Measurements from ENCODE around the gene C2CD4C. TPM values are rescaled to one million over a fixed set of nuclear protein-coding genes. Genes with fewer than 3 reads are reported as not detected.

The C2CD4C gene
- total and polyA plus RNA-seq, 2 experiments from 2014 or later = 2.1 to 12.5 TPM

DNA sequence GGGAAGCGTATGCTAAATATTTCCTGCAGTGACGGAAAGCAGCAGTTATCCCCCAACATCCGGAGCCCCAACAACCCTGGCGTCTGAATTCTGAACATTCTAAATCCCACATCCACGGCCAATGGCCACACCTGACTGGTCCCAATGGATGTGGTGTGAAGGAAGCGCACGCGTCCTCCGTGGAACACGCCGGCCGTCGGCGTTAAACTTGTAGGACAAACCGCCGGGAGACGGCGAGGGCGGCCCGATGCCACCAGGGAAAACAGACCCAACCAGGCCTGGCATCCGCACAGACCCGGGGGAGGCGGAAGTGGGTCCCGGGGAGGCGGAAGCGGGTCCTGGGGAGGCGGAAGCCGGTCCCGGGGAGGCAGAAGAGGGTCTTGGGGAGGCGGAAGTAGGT, 48.7 kb upstream of the C2CD4C start:
- Histone ChIP-seq H3F3A (replicated peaks; ENCODE audit: low read depth) (0 out of 2 replicates have a peak, but pooled peaks cover 4% of the 10 kb centered on the region), H3K27ac (ENCODE audit: low read depth) (no peak overlapping the region), H3K9me2 (ENCODE audit: insufficient read depth) (no peaks in the 10 kb centered on the region), H3K36me3 (ENCODE audit: insufficient read depth) (no peaks in the 10 kb centered on the region), H3K79me2 (replicated peaks; ENCODE audit: insufficient read depth) (no peaks in the 10 kb centered on the region), H2AFZ (no peak overlapping the region), H3K4me1 (ENCODE audit: insufficient read depth) (no peaks in the 10 kb centered on the region; the same call in 1 of the 2 replicates), H3K4me2 (no peak overlapping the region), H3K27me3 (ENCODE audit: insufficient read depth) (peaks cover 32% of the 10 kb centered on the region), H4K20me1 (replicated peaks; ENCODE audit: insufficient read depth) (no peaks in the 10 kb centered on the region), H3K4me3 (no peak overlapping the region)
- ATAC-seq = no peak
- peaks cover 7% of the 10 kb centered on the region for H3K4me1 Mint-ChIP-seq
- no peak overlapping the region for H3K27ac Mint-ChIP-seq
- H3K36me3 Mint-ChIP-seq (ENCODE audit: low read depth) = peaks cover 2% of the 10 kb centered on the region; the same call in 1 of the 3 replicates
- H3K9me3 Mint-ChIP-seq = peaks cover 12% of the 10 kb centered on the region
- peak overlapping the region; percentile 23; the same call in 1 of the 3 replicates for H3K4me3 Mint-ChIP-seq
- DNase-seq (ENCODE audit: low spot score) = no peak
- peaks cover 24% of the 10 kb centered on the region for H3K27me3 Mint-ChIP-seq (ENCODE audit: insufficient read depth, low read depth, poor library complexity)
- TF ChIP-seq STAT1 (IDR thresholded peaks at IDR 0.05; ENCODE audit: unreplicated experiment) = no peak
- no peak for TF ChIP-seq ZNF331 (CRISPR knock-in tag; IDR thresholded peaks at IDR 0.05; ENCODE audit: low read depth)
- TF ChIP-seq, protein P1, sequence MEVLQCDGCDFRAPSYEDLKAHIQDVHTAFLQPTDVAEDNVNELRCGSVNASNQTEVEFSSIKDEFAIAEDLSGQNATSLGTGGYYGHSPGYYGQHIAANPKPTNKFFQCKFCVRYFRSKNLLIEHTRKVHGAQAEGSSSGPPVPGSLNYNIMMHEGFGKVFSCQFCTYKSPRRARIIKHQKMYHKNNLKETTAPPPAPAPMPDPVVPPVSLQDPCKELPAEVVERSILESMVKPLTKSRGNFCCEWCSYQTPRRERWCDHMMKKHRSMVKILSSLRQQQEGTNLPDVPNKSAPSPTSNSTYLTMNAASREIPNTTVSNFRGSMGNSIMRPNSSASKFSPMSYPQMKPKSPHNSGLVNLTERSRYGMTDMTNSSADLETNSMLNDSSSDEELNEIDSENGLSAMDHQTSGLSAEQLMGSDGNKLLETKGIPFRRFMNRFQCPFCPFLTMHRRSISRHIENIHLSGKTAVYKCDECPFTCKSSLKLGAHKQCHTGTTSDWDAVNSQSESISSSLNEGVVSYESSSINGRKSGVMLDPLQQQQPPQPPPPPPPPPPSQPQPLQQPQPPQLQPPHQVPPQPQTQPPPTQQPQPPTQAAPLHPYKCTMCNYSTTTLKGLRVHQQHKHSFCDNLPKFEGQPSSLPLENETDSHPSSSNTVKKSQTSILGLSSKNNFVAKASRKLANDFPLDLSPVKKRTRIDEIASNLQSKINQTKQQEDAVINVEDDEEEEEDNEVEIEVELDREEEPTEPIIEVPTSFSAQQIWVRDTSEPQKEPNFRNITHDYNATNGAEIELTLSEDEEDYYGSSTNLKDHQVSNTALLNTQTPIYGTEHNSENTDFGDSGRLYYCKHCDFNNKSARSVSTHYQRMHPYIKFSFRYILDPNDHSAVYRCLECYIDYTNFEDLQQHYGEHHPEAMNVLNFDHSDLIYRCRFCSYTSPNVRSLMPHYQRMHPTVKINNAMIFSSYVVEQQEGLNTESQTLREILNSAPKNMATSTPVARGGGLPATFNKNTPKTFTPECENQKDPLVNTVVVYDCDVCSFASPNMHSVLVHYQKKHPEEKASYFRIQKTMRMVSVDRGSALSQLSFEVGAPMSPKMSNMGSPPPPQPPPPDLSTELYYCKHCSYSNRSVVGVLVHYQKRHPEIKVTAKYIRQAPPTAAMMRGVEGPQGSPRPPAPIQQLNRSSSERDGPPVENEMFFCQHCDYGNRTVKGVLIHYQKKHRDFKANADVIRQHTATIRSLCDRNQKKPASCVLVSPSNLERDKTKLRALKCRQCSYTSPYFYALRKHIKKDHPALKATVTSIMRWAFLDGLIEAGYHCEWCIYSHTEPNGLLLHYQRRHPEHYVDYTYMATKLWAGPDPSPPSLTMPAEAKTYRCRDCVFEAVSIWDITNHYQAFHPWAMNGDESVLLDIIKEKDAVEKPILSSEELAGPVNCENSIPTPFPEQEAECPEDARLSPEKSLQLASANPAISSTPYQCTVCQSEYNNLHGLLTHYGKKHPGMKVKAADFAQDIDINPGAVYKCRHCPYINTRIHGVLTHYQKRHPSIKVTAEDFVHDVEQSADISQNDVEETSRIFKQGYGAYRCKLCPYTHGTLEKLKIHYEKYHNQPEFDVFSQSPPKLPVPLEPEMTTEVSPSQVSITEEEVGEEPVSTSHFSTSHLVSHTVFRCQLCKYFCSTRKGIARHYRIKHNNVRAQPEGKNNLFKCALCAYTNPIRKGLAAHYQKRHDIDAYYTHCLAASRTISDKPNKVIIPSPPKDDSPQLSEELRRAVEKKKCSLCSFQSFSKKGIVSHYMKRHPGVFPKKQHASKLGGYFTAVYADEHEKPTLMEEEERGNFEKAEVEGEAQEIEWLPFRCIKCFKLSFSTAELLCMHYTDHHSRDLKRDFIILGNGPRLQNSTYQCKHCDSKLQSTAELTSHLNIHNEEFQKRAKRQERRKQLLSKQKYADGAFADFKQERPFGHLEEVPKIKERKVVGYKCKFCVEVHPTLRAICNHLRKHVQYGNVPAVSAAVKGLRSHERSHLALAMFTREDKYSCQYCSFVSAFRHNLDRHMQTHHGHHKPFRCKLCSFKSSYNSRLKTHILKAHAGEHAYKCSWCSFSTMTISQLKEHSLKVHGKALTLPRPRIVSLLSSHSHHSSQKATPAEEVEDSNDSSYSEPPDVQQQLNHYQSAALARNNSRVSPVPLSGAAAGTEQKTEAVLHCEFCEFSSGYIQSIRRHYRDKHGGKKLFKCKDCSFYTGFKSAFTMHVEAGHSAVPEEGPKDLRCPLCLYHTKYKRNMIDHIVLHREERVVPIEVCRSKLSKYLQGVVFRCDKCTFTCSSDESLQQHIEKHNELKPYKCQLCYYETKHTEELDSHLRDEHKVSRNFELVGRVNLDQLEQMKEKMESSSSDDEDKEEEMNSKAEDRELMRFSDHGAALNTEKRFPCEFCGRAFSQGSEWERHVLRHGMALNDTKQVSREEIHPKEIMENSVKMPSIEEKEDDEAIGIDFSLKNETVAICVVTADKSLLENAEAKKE (CRISPR knock-in tag; IDR thresholded peaks at IDR 0.05) = no peak

DNA sequence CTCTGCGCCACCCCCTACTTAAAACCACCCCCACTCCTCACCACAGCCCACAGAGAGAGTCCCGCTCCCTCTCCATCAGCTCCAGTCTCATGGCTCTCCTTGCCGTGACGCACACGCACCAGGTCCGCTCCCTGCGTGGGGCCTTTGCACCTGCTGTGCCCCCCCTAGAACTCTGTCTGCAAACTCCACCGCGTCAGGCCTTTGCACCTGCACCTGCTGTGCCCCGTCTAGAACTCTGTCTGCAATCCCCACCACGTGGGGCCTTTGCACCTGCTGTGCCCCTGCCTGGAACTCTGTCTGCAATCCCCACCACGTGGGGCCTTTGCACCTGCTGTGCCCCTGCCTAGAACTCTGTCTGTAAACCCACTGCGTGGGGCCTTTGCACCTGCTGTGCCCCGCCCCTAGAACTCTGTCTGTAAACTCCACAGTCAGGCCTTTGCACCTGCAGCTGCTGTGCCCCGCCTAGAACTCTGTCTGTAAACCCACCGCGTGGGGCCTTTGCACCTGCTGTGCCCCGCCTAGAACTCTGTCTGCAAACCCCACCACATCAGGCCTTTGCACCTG, 47.7 kb upstream of the C2CD4C start:
- Histone ChIP-seq H3K27ac (ENCODE audit: low read depth) (no peak overlapping the region), H3K9me2 (ENCODE audit: insufficient read depth) (no peaks in the 10 kb centered on the region), H3K27me3 (ENCODE audit: insufficient read depth) (peaks cover 21% of the 10 kb centered on the region), H3F3A (replicated peaks; ENCODE audit: low read depth) (no peaks in the 10 kb centered on the region), H4K20me1 (replicated peaks; ENCODE audit: insufficient read depth) (no peaks in the 10 kb centered on the region), H3K4me2 (no peak overlapping the region), H3K79me2 (replicated peaks; ENCODE audit: insufficient read depth) (no peaks in the 10 kb centered on the region), H2AFZ (no peak overlapping the region), H3K36me3 (ENCODE audit: insufficient read depth) (no peaks in the 10 kb centered on the region), H3K4me1 (ENCODE audit: insufficient read depth) (no peaks in the 10 kb centered on the region; the same call in 1 of the 2 replicates), H3K4me3 (no peak overlapping the region)
- peak; percentile 0 for DNase-seq (ENCODE audit: low spot score)
- ATAC-seq = no peak
- Mint-ChIP-seq H3K27ac (no peak overlapping the region), H3K27me3 (ENCODE audit: insufficient read depth, low read depth, poor library complexity) (peaks cover 14% of the 10 kb centered on the region), H3K9me3 (peaks cover 19% of the 10 kb centered on the region), H3K4me3 (no peak overlapping the region), H3K36me3 (ENCODE audit: low read depth) (peaks cover 2% of the 10 kb centered on the region; the same call in 1 of the 3 replicates), H3K4me1 (peaks cover 7% of the 10 kb centered on the region; the same call in 2 of the 3 replicates)
- no peak for TF ChIP-seq ZNF114 (CRISPR knock-in tag; IDR thresholded peaks at IDR 0.05)
- no peak for TF ChIP-seq NANOG (IDR thresholded peaks at IDR 0.05; ENCODE audit: borderline replicate concordance)
- no peak for TF ChIP-seq CREB1 (CRISPR knock-in tag; IDR thresholded peaks at IDR 0.05; ENCODE audit: low read depth)
- TF ChIP-seq, protein P2, sequence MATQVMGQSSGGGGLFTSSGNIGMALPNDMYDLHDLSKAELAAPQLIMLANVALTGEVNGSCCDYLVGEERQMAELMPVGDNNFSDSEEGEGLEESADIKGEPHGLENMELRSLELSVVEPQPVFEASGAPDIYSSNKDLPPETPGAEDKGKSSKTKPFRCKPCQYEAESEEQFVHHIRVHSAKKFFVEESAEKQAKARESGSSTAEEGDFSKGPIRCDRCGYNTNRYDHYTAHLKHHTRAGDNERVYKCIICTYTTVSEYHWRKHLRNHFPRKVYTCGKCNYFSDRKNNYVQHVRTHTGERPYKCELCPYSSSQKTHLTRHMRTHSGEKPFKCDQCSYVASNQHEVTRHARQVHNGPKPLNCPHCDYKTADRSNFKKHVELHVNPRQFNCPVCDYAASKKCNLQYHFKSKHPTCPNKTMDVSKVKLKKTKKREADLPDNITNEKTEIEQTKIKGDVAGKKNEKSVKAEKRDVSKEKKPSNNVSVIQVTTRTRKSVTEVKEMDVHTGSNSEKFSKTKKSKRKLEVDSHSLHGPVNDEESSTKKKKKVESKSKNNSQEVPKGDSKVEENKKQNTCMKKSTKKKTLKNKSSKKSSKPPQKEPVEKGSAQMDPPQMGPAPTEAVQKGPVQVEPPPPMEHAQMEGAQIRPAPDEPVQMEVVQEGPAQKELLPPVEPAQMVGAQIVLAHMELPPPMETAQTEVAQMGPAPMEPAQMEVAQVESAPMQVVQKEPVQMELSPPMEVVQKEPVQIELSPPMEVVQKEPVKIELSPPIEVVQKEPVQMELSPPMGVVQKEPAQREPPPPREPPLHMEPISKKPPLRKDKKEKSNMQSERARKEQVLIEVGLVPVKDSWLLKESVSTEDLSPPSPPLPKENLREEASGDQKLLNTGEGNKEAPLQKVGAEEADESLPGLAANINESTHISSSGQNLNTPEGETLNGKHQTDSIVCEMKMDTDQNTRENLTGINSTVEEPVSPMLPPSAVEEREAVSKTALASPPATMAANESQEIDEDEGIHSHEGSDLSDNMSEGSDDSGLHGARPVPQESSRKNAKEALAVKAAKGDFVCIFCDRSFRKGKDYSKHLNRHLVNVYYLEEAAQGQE (IDR thresholded peaks at IDR 0.05; ENCODE audit: unreplicated experiment) = no peak
- TF ChIP-seq ZNF331 (CRISPR knock-in tag; IDR thresholded peaks at IDR 0.05; ENCODE audit: low read depth) = no peak
- no peak for TF ChIP-seq JUNB (IDR thresholded peaks at IDR 0.05; ENCODE audit: unreplicated experiment)
- no peak for TF ChIP-seq STAT1 (IDR thresholded peaks at IDR 0.05; ENCODE audit: unreplicated experiment)
- TF ChIP-seq POLR2AphosphoS5 (IDR thresholded peaks at IDR 0.05; ENCODE audit: low read depth) = no peak
- TF ChIP-seq, protein P3, sequence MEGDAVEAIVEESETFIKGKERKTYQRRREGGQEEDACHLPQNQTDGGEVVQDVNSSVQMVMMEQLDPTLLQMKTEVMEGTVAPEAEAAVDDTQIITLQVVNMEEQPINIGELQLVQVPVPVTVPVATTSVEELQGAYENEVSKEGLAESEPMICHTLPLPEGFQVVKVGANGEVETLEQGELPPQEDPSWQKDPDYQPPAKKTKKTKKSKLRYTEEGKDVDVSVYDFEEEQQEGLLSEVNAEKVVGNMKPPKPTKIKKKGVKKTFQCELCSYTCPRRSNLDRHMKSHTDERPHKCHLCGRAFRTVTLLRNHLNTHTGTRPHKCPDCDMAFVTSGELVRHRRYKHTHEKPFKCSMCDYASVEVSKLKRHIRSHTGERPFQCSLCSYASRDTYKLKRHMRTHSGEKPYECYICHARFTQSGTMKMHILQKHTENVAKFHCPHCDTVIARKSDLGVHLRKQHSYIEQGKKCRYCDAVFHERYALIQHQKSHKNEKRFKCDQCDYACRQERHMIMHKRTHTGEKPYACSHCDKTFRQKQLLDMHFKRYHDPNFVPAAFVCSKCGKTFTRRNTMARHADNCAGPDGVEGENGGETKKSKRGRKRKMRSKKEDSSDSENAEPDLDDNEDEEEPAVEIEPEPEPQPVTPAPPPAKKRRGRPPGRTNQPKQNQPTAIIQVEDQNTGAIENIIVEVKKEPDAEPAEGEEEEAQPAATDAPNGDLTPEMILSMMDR (conservative IDR thresholded peaks at IDR 0.05; ENCODE audit: low read depth in 2 of 2) = no peak
